Measurements from ENCODE around the gene DDX41. TPM values are rescaled to one million over a fixed set of nuclear protein-coding genes. Genes with fewer than 3 reads are reported as not detected.
A peak's percentile ranks its signal among the peaks of the same experiment; 100 is the strongest.

The DDX41 gene
- total and polyA plus RNA-seq, 3 experiments from 2014 or later = 61.7 to 164 (median 160) TPM

GRCh38 chr5:177462021-177462670 is 54.6 kb downstream of the DDX41 start:
- CTCF ChIA-PET = interaction anchor here (1.2 to 6.2 kb wide), 4 partner anchors 17 to 71 kb away, joined by 4 to 48 read pairs (median 6); no protein-coding TSS in a partner anchor
- Histone ChIP-seq H3K36me3 (ENCODE audit: insufficient read depth, low read length) (no peaks in the 10 kb centered on the region), H3K9me3 (ENCODE audit: low read length) (no peaks in the 10 kb centered on the region), H3K27me3 (ENCODE audit: insufficient read depth, low read length, poor library complexity, severe bottlenecking) (no peaks in the 10 kb centered on the region), H3K4me1 (ENCODE audit: insufficient read depth, low read length) (no peaks in the 10 kb centered on the region), H3K27ac (ENCODE audit: low read depth, low read length) (no peak overlapping the region), H3K4me3 (ENCODE audit: low read length) (no peak overlapping the region)
- peak overlapping the region in 5 of 8 donors; percentile 11 to 78 (median 42) for H3K27ac Mint-ChIP-seq
- no peaks in the 10 kb centered on the region for H3K9me3 Mint-ChIP-seq
- DNase-seq = no peak
- POLR2A ChIA-PET = no interaction called here
- peaks cover 10 to 19% (median 12%) of the 10 kb centered on the region in 3 donors for H3K4me1 Mint-ChIP-seq
- no peak overlapping the region for H3K4me3 Mint-ChIP-seq
- peaks cover 4 to 31% (median 11%) of the 10 kb centered on the region in 3 donors for H3K36me3 Mint-ChIP-seq
- H3K27me3 Mint-ChIP-seq = peaks cover 0 to 3% of the 10 kb centered on the region in 2 donors

Other genes starting within 250 kb of the DDX41 start
- gene RAB24, start 213.2 kb downstream of the DDX41 start, total RNA-seq = 10 to 100 TPM; 26.1 to 28.3 TPM
- gene RAB24, start 213.2 kb downstream of the DDX41 start, polyA plus RNA-seq = 22.9 TPM
- gene PRELID1, start 213.2 kb downstream of the DDX41 start, total RNA-seq = 100 to 1,000 TPM; 342 to 344 TPM
- 235 TPM for gene PRELID1, start 213.2 kb downstream of the DDX41 start, polyA plus RNA-seq
- gene MXD3, start 205.1 kb downstream of the DDX41 start, total RNA-seq = 10 to 100 TPM; 10.2 to 13.4 TPM
- 0.79 TPM for gene MXD3, start 205.1 kb downstream of the DDX41 start, polyA plus RNA-seq
- 100 to 1,000 TPM; 112 to 126 TPM for gene LMAN2, start 165.3 kb downstream of the DDX41 start, total RNA-seq
- 276 TPM for gene LMAN2, start 165.3 kb downstream of the DDX41 start, polyA plus RNA-seq
- gene RGS14, start 159.0 kb downstream of the DDX41 start, total RNA-seq = 10 to 100 TPM; 60.5 to 61.9 TPM
- 83.5 TPM for gene RGS14, start 159.0 kb downstream of the DDX41 start, polyA plus RNA-seq
- gene SLC34A1, start 132.5 kb downstream of the DDX41 start, total RNA-seq = under 1 TPM in 1 of 2 experiments, not detected in 1; 0.09 TPM
- gene SLC34A1, start 132.5 kb downstream of the DDX41 start, polyA plus RNA-seq = 0.17 TPM
- gene PFN3, start 116.3 kb downstream of the DDX41 start, total RNA-seq = not detected
- gene PFN3, start 116.3 kb downstream of the DDX41 start, polyA plus RNA-seq = not detected
- 10 to 100 TPM in 1 of 2 experiments, 1 to 10 TPM in 1; 9.2 to 10.3 TPM for gene F12, start 107.4 kb downstream of the DDX41 start, total RNA-seq
- gene F12, start 107.4 kb downstream of the DDX41 start, polyA plus RNA-seq = 1.9 TPM
- 100 to 1,000 TPM; 180 to 185 TPM for gene GRK6, start 90.3 kb downstream of the DDX41 start, total RNA-seq
- 201 TPM for gene GRK6, start 90.3 kb downstream of the DDX41 start, polyA plus RNA-seq
- gene PRR7, start 70.1 kb downstream of the DDX41 start, total RNA-seq = 10 to 100 TPM; 14.7 to 15.3 TPM
- gene PRR7, start 70.1 kb downstream of the DDX41 start, polyA plus RNA-seq = 22.1 TPM
- 10 to 100 TPM; 47.9 to 50.5 TPM for gene DBN1, start 43.3 kb downstream of the DDX41 start, total RNA-seq
- 28.1 TPM for gene DBN1, start 43.3 kb downstream of the DDX41 start, polyA plus RNA-seq
- gene PDLIM7, start 19.4 kb downstream of the DDX41 start, total RNA-seq = 10 to 100 TPM; 28.4 to 30.4 TPM
- gene PDLIM7, start 19.4 kb downstream of the DDX41 start, polyA plus RNA-seq = 6.0 TPM
- gene DOK3, start 7.1 kb downstream of the DDX41 start, total RNA-seq = 1 to 10 TPM; 4.2 to 5.1 TPM
- 0.08 TPM for gene DOK3, start 7.1 kb downstream of the DDX41 start, polyA plus RNA-seq
- gene FAM193B, start 37.6 kb upstream of the DDX41 start, total RNA-seq = 10 to 100 TPM; 72.9 to 76.6 TPM
- 8.5 TPM for gene FAM193B, start 37.6 kb upstream of the DDX41 start, polyA plus RNA-seq
- 100 to 1,000 TPM; 138 to 142 TPM for gene TMED9, start 75.2 kb upstream of the DDX41 start, total RNA-seq
- gene TMED9, start 75.2 kb upstream of the DDX41 start, polyA plus RNA-seq = 140 TPM
- gene B4GALT7, start 83.2 kb upstream of the DDX41 start, total RNA-seq = 10 to 100 TPM; 20.2 to 24.4 TPM
- 17.7 TPM for gene B4GALT7, start 83.2 kb upstream of the DDX41 start, polyA plus RNA-seq

Data from CD8-positive, alpha-beta memory T cell (primary cell).